ENCODE data around the gene HOXD10.

DNA sequence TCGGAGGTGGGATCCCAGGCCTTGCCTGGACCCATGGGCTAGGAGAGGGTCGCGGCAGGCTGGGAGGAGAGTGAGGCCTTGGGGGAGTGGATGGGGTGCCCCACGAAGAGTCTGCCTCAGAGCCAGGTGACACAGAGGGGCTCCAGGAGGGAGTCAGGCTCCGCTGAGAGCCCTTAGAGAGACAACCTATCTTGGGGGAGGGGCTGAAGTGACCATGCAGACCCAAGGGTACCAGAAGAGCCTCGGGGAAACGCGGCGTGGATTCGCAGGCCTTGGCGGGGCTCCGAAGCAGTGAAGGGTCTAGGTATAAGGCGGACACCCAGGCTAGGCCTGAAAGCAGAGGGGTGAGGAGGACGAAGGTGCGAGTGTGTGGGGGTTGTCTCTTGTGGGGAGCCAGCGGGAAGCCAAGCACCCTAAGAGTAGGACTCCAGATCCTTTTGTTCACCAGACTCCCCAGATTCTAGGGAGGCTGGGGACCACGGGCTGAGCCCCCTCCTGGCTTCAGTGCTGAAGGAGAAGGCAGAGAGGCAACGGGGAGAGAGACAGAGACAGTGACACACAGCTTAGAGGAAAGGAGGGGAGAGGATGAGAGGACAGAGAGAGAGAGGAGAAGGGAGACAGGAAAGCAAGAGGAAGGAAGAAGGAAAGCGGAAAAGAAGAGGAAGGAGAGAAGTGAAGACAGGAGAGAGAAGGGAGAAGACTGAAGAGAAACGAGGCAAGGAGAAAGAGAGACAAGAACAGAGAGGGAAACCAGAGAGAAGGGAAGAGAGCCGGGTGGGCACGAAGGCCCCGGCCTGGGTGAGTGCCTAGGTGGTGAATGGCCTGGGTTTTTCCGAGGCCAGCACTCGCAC is 10.6 kb upstream of the HOXD10 start:
- TF ChIP-seq, protein P1, sequence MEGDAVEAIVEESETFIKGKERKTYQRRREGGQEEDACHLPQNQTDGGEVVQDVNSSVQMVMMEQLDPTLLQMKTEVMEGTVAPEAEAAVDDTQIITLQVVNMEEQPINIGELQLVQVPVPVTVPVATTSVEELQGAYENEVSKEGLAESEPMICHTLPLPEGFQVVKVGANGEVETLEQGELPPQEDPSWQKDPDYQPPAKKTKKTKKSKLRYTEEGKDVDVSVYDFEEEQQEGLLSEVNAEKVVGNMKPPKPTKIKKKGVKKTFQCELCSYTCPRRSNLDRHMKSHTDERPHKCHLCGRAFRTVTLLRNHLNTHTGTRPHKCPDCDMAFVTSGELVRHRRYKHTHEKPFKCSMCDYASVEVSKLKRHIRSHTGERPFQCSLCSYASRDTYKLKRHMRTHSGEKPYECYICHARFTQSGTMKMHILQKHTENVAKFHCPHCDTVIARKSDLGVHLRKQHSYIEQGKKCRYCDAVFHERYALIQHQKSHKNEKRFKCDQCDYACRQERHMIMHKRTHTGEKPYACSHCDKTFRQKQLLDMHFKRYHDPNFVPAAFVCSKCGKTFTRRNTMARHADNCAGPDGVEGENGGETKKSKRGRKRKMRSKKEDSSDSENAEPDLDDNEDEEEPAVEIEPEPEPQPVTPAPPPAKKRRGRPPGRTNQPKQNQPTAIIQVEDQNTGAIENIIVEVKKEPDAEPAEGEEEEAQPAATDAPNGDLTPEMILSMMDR (conservative IDR thresholded peaks at IDR 0.05; ENCODE audit: low read depth, low read length) = no peak
- no peak for TF ChIP-seq EZH2 (IDR thresholded peaks at IDR 0.05; ENCODE audit: borderline replicate concordance, low read depth, low read length, poor library complexity, severe bottlenecking)
